Calu3 (cell line): ENCODE measurements around the gene BRAT1. TPM values are rescaled to one million over a fixed set of nuclear protein-coding genes. Genes with fewer than 3 reads are reported as not detected.
A peak's percentile ranks its signal among the peaks of the same experiment; 100 is the strongest.

Experiments used
- BruUV-seq: library from RNA; stranded (reverse); fragments of 400-500 nt; replicated peaks from 2 replicates; lab custom pipeline; 2021; lab: Mats Ljungman, UMichigan
- CTCF ChIA-PET: fragments of 300-600 bp; sonication (Branson Sonifier 250); formaldehyde crosslinking; loops from one replicate; lab custom pipeline; 2022; ENCODE audit warnings: antibody characterized with exemption; lab: Charles Lee
- DNase-seq: peaks from one replicate; pipeline ENCODE4 v3.0.0; 2022
- H3K27ac Mint-ChIP-seq: one replicate; pipeline ENCODE4 v1.8.0; 2022; ENCODE audit warnings: mixed read lengths; ENCODE audit not compliant: unreplicated experiment
- H3K27me3 Mint-ChIP-seq: one replicate; pipeline ENCODE4 v1.8.0; 2022; ENCODE audit warnings: mixed read lengths; ENCODE audit not compliant: unreplicated experiment
- H3K36me3 Mint-ChIP-seq: one replicate; pipeline ENCODE4 v1.8.0; 2022; ENCODE audit warnings: mild to moderate bottlenecking, moderate library complexity, mixed read lengths; ENCODE audit not compliant: insufficient read depth, unreplicated experiment
- H3K4me1 Mint-ChIP-seq: one replicate; pipeline ENCODE4 v1.8.0; 2022; ENCODE audit warnings: mild to moderate bottlenecking, low read depth, mixed read lengths; ENCODE audit not compliant: unreplicated experiment
- H3K4me3 Mint-ChIP-seq: one replicate; pipeline ENCODE4 v1.8.0; 2022; ENCODE audit warnings: mild to moderate bottlenecking, low read depth, moderate library complexity, mixed read lengths; ENCODE audit not compliant: unreplicated experiment
- H3K9me3 Mint-ChIP-seq: one replicate; pipeline ENCODE4 v1.8.0; 2022; ENCODE audit warnings: low read depth, mixed read lengths; ENCODE audit not compliant: unreplicated experiment
- intact Hi-C: fragments of 100-400 bp; cut with micrococcal nuclease; formaldehyde crosslinking; loops from one replicate; pipeline ENCODE4 v1.10.0; 2022; ENCODE audit not compliant: unreplicated experiment
- total RNA-seq: library from RNA; stranded (reverse); gene quantifications from 2 replicates; pipeline ENCODE4 v1.2.3, GENCODE V29; 2022
- TF ChIP-seq, protein P1 (sequence below): fragments of 200-600 bp; IDR thresholded peaks from one replicate; pipeline ENCODE4 v1.8.0; 2022; ENCODE audit warnings: antibody characterized with exemption; ENCODE audit not compliant: unreplicated experiment

BRAT1 gene
- total RNA-seq, 1 experiment from 2014 or later = 59.6 TPM

GRCh38 chr7:2523461-2523936 is 31.8 kb downstream of the BRAT1 start:
- DNase-seq = peak; percentile 79
- TF ChIP-seq, protein P1, sequence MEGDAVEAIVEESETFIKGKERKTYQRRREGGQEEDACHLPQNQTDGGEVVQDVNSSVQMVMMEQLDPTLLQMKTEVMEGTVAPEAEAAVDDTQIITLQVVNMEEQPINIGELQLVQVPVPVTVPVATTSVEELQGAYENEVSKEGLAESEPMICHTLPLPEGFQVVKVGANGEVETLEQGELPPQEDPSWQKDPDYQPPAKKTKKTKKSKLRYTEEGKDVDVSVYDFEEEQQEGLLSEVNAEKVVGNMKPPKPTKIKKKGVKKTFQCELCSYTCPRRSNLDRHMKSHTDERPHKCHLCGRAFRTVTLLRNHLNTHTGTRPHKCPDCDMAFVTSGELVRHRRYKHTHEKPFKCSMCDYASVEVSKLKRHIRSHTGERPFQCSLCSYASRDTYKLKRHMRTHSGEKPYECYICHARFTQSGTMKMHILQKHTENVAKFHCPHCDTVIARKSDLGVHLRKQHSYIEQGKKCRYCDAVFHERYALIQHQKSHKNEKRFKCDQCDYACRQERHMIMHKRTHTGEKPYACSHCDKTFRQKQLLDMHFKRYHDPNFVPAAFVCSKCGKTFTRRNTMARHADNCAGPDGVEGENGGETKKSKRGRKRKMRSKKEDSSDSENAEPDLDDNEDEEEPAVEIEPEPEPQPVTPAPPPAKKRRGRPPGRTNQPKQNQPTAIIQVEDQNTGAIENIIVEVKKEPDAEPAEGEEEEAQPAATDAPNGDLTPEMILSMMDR = no peak
- Mint-ChIP-seq H3K36me3 (peaks cover 90% of the 10 kb centered on the region), H3K27ac (peak overlapping the region; percentile 77), H3K4me3 (peak overlapping the region; percentile 99), H3K4me1 (peaks cover 39% of the 10 kb centered on the region), H3K27me3 (no peaks in the 10 kb centered on the region), H3K9me3 (no peaks in the 10 kb centered on the region)
- BruUV-seq = no TSS peak
- intact Hi-C loops = loop anchor here (5.0 kb wide), 3 partner anchors 34 to 49 kb away; partner anchors contain the start of genes BRAT1, GRIFIN and IQCE
- CTCF ChIA-PET = interaction anchor here (0.7 to 1.7 kb wide), 6 partner anchors 32 to 104 kb away, joined by 3 to 8 read pairs (median 4); partner anchors contain the start of gene BRAT1

GRCh38 chr7:2522780-2523433 is 32.4 kb downstream of the BRAT1 start:
- Mint-ChIP-seq H3K9me3 (no peaks in the 10 kb centered on the region), H3K27me3 (no peaks in the 10 kb centered on the region), H3K36me3 (peaks cover 91% of the 10 kb centered on the region), H3K4me1 (peaks cover 39% of the 10 kb centered on the region), H3K27ac (peak overlapping the region; percentile 77), H3K4me3 (peak overlapping the region; percentile 99)
- DNase-seq = peak; percentile 86
- BruUV-seq = no TSS peak
- intact Hi-C loops = loop anchor here (5.0 kb wide), 3 partner anchors 34 to 49 kb away; partner anchors contain the start of genes BRAT1, GRIFIN and IQCE
- CTCF ChIA-PET = interaction anchor here (0.6 to 1.8 kb wide), 7 partner anchors 12 to 79 kb away, joined by 3 to 8 read pairs (median 3); partner anchors contain the start of gene BRAT1
- TF ChIP-seq, protein P1 = no peak

- TF ChIP-seq, protein P1 = no peak
- peak; percentile 69 for DNase-seq
- H3K27me3 Mint-ChIP-seq = no peaks in the 10 kb centered on the region
- H3K4me1 Mint-ChIP-seq = peaks cover 39% of the 10 kb centered on the region
- CTCF ChIA-PET = interaction anchor here (0.6 to 1.8 kb wide), 6 partner anchors 50 to 638 kb away, joined by 3 to 5 read pairs (median 3); no protein-coding TSS in a partner anchor
- H3K27ac Mint-ChIP-seq = peak overlapping the region; percentile 77
- H3K9me3 Mint-ChIP-seq = no peaks in the 10 kb centered on the region
- H3K4me3 Mint-ChIP-seq = peak overlapping the region; percentile 99
- intact Hi-C loops = loop anchor here (5.0 kb wide), 3 partner anchors 35 to 50 kb away; partner anchors contain the start of genes BRAT1, GRIFIN and IQCE
- BruUV-seq = no TSS peak
- H3K36me3 Mint-ChIP-seq = peaks cover 91% of the 10 kb centered on the region
These were observed 33.3 kb downstream of the BRAT1 start for GRCh38 chr7:2521952-2522591.

DNA sequence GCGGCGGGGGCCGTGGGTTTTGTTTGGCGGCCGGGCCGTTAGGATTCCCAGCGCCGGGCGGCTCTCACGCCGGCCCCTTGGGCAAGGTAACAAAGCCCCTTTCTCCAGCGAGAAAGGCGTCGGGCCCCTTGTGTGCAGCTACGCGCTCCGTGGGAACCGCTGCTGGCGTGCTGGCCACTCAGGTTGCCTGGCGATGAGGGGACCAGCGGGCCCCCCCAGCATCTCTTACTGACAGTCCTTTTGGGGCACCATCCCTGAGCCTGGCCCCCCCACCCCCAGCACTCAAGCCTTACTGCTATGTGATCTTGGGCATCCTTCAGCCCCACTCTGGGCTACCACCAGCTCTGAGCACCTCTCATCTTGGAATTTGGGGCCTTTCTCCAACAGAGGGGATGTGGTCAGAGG is 34.0 kb downstream of the BRAT1 start:
- intact Hi-C loops = loop anchor here (5.0 kb wide), 3 partner anchors 36 to 51 kb away; partner anchors contain the start of genes BRAT1, GRIFIN and IQCE
- TF ChIP-seq, protein P1 = no peak
- CTCF ChIA-PET = interaction anchor here (1.6 to 1.8 kb wide), 2 partner anchors 51 to 81 kb away, joined by 3 to 5 read pairs; no protein-coding TSS in a partner anchor
- no peak for DNase-seq
- peak overlapping the region; percentile 99 for H3K4me3 Mint-ChIP-seq
- H3K27ac Mint-ChIP-seq = peak overlapping the region; percentile 77
- no peaks in the 10 kb centered on the region for H3K27me3 Mint-ChIP-seq
- peaks cover 89% of the 10 kb centered on the region for H3K36me3 Mint-ChIP-seq
- H3K4me1 Mint-ChIP-seq = peaks cover 36% of the 10 kb centered on the region
- H3K9me3 Mint-ChIP-seq = no peaks in the 10 kb centered on the region
- BruUV-seq = no TSS peak
